Esophagus squamous epithelium (tissue), 4 donors: ENCODE measurements around the gene SPART.
A peak's percentile ranks its signal among the peaks of the same experiment; 100 is the strongest.

Experiments
- POLR2A ChIP-seq, 4 donors: fragments of 450-650 bp; IDR thresholded peaks; one replicate each; pipeline ENCODE4 v1.6.1; 2017; ENCODE audit warnings: antibody characterized with exemption in 4 of 4, mild to moderate bottlenecking in 4 of 4, moderate library complexity in 3 of 4
- TF ChIP-seq, protein P1 (sequence below), 6 experiments: fragments of 450-650 bp in 4 of 6; fragments of 200-600 bp in 2 of 6; sonication (generic) in 2 of 6; IDR thresholded peaks; one replicate each; pipeline ENCODE4 v1.5.1; 2016 to 2019; ENCODE audit warnings: antibody characterized with exemption in 6 of 6, mild to moderate bottlenecking in 4 of 6, moderate library complexity in 4 of 6

DNA sequence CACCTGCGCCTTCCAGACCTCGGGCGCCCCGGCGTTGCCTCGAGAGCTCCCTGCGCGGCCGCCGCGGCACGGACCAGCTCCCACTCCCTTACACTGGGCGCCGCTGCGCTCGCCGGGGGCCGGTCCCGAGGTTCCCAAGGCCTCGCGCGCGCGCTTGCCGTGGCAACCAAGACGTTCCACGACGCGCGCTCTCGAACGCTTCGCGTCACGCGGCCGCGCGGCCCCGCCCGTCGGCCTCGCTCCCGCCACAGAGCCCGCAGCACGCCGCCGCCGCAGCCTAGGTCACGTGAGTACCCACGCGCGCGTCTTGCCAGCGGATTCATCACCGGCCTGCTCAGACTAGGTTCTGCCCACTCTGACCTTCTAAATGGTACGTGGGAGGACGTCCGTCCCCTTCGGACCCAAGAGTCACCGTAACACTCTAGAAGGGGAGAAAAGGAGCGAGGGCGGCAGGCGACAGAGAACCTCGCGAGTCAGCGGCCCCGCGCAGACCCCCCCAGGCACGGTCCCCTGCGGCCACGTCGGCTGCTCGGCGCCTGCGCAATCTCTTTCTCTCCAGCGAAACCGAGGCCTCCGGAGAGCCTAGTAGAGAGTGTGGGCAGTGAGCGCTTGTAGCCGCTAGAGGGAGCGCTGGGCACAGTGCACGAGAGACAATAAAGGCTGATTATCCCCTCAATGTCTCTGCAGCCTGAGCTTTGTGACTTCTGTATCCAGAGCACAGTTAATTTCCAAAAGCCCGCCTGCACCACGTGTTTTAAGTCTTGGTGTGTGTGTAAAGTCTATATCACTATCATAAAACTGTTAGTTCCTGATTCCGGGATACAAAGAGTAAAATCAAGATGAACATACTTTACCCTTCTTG lies at the start of gene SPART:
- TF ChIP-seq, protein P1, sequence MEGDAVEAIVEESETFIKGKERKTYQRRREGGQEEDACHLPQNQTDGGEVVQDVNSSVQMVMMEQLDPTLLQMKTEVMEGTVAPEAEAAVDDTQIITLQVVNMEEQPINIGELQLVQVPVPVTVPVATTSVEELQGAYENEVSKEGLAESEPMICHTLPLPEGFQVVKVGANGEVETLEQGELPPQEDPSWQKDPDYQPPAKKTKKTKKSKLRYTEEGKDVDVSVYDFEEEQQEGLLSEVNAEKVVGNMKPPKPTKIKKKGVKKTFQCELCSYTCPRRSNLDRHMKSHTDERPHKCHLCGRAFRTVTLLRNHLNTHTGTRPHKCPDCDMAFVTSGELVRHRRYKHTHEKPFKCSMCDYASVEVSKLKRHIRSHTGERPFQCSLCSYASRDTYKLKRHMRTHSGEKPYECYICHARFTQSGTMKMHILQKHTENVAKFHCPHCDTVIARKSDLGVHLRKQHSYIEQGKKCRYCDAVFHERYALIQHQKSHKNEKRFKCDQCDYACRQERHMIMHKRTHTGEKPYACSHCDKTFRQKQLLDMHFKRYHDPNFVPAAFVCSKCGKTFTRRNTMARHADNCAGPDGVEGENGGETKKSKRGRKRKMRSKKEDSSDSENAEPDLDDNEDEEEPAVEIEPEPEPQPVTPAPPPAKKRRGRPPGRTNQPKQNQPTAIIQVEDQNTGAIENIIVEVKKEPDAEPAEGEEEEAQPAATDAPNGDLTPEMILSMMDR (IDR thresholded peaks at IDR 0.05), result peak; percentile 88 to 97 (median 94)
- TF ChIP-seq POLR2A (IDR thresholded peaks at IDR 0.05), result peak in 2 of 4 donors; percentile 52 to 76
